ENCODE measurements around the gene KCNT1. TPM values are rescaled to one million over a fixed set of nuclear protein-coding genes. Genes with fewer than 3 reads are reported as not detected.

Gene KCNT1
- total RNA-seq, 1 donor from 2014 or later: not detected

DNA sequence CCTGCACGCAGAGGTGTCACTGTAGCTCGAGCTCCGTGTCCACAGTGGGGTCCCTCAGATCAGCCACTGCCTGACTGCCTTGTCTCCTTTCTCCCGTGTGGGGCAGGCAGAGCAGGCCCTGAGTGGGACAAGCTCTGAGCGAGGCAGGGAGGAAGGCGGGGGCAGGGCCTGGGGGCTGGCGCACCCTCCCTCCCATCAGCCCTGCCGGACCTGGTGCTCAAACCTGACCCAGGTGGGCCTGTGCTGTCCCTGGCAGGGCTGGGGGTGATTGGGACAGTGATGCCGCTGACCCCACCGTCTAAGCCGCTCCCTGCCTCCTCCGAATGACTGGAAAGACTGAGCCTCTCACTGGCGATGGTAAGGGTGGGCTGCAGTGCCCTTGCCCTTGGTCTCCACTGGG is 60.9 kb downstream of the KCNT1 start:
- intact Hi-C loops (cut with micrococcal nuclease): no loop called here
- Mint-ChIP-seq H3K27ac (no peak overlapping the region), H3K9me3 (no peaks in the 10 kb centered on the region), H3K4me1 (ENCODE audit: low read depth) (no peaks in the 10 kb centered on the region), H3K27me3 (ENCODE audit: low read depth) (no peaks in the 10 kb centered on the region), H3K36me3 (ENCODE audit: low read depth) (no peaks in the 10 kb centered on the region), H3K4me3 (ENCODE audit: low read depth) (no peak overlapping the region)
- DNase-seq (ENCODE audit: low spot score): no peak

DNA sequence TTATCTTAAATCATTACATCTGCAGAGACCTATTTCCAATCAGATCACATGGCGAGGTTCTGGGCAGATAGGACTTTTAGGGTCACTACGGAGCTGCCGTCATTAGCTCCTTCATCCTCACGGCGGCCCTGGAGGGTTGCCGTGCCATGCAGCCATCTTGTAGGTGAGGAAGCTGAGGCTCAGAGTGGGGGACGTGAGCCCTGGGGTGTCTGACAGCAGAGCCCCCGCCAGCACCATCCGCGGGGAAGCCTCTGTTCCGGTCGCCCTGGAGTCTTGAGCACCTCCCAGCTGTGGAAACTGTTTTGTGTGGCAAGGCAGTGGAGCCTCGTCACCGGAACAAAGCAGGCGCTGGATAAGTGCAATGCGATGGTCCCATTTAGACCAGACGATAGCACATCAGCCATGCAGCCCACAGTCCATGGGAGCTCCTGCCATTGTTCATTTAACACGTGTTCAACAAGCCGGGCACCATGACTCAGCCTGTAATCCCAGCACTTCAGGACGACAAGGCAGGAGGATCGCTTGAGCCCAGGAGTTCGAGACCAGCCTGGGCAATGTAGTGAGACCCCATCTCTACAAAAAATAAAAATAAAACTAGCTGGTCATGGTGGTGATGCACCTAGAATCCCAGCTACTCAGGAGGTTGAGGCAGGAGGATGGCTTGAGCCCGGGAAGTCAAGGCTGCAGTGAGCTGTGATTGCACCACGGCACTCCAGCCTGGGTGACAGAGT is 61.9 kb downstream of the KCNT1 start:
- Mint-ChIP-seq H3K27me3 (ENCODE audit: low read depth) (no peaks in the 10 kb centered on the region), H3K36me3 (ENCODE audit: low read depth) (no peaks in the 10 kb centered on the region), H3K4me1 (ENCODE audit: low read depth) (no peaks in the 10 kb centered on the region), H3K9me3 (no peaks in the 10 kb centered on the region), H3K27ac (no peak overlapping the region), H3K4me3 (ENCODE audit: low read depth) (no peak overlapping the region)
- no peak for DNase-seq (ENCODE audit: low spot score)
- intact Hi-C loops (cut with micrococcal nuclease): no loop called here

DNA sequence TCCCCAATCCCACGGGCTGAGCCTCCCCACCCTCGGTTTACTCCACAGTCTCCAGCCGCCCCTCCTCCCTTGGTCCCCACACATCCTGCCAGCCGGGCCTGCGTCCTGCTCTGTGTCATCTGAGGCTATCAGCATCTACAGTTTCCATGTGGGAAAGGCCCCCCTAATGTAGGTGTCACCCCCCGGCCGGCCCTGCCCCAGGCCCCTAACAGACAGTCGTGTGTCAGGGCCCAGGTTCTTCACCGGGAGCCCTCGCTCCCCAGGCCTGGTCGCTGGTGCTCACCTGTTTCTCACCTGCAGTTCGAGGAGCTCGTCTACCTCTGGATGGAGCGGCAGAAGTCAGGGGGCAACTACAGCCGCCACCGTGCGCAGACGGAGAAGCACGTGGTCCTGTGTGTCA is 62.7 kb downstream of the KCNT1 start:
- H3K9me3 Mint-ChIP-seq: no peaks in the 10 kb centered on the region
- no peaks in the 10 kb centered on the region for H3K4me1 Mint-ChIP-seq (ENCODE audit: low read depth)
- intact Hi-C loops (cut with micrococcal nuclease): no loop called here
- no peak overlapping the region for H3K4me3 Mint-ChIP-seq (ENCODE audit: low read depth)
- DNase-seq (ENCODE audit: low spot score): no peak
- H3K36me3 Mint-ChIP-seq (ENCODE audit: low read depth): no peaks in the 10 kb centered on the region
- no peak overlapping the region for H3K27ac Mint-ChIP-seq
- no peaks in the 10 kb centered on the region for H3K27me3 Mint-ChIP-seq (ENCODE audit: low read depth)

DNA sequence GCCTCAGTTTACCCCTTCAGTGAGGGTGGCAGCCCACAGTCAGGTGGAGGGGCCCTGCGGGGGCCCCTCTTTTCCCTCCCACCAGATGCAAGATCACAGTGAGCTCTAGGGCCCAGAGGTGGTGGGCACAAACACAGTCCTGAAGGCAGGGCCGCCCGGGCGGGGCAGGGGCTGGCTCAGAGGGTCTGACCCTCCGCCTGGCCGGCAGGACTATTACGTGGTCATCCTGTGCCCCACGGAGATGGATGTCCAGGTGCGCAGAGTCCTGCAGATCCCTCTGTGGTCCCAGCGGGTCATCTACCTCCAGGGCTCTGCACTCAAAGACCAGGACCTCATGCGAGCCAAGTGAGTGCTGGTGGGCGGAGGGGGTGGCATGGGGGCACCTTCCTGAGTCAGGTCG is 63.4 kb downstream of the KCNT1 start:
- intact Hi-C loops (cut with micrococcal nuclease): no loop called here
- no peak for DNase-seq (ENCODE audit: low spot score)
- H3K27ac Mint-ChIP-seq: no peak overlapping the region
- H3K4me3 Mint-ChIP-seq (ENCODE audit: low read depth): no peak overlapping the region
- H3K27me3 Mint-ChIP-seq (ENCODE audit: low read depth): no peaks in the 10 kb centered on the region
- H3K4me1 Mint-ChIP-seq (ENCODE audit: low read depth): no peaks in the 10 kb centered on the region
- H3K9me3 Mint-ChIP-seq: no peaks in the 10 kb centered on the region
- no peaks in the 10 kb centered on the region for H3K36me3 Mint-ChIP-seq (ENCODE audit: low read depth)

GRCh38 chr9:135766251-135766650 is 64.3 kb downstream of the KCNT1 start:
- no peak for DNase-seq (ENCODE audit: low spot score)
- Mint-ChIP-seq H3K4me1 (ENCODE audit: low read depth) (no peaks in the 10 kb centered on the region), H3K27me3 (ENCODE audit: low read depth) (no peaks in the 10 kb centered on the region), H3K27ac (no peak overlapping the region), H3K4me3 (ENCODE audit: low read depth) (no peak overlapping the region), H3K36me3 (ENCODE audit: low read depth) (no peaks in the 10 kb centered on the region), H3K9me3 (no peaks in the 10 kb centered on the region)
- intact Hi-C loops (cut with micrococcal nuclease): no loop called here

DNA sequence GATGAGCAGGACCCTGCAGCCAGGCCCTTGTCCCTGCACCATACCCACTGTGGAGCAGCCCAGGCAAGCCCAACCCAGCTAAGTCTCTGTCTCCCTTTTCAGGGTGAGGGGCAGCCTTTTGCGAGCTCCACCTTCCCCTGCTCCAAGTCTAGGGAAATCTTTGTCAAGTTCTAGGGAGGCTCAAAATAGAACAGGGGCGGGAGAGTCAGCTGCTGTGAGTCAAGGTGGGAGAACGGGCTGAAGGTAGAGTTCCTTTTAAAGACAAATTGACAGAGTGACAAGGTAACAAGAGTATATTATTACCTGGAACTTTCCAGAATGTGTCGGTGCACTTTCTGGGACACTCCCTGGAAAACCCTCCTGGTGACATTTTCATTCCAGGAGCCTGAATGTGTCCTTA is 64.7 kb downstream of the KCNT1 start:
- Mint-ChIP-seq H3K9me3 (no peaks in the 10 kb centered on the region), H3K4me1 (ENCODE audit: low read depth) (no peaks in the 10 kb centered on the region), H3K4me3 (ENCODE audit: low read depth) (no peak overlapping the region)

GRCh38 chr9:135768516-135769218 is 66.7 kb downstream of the KCNT1 start:
- Mint-ChIP-seq H3K4me1 (ENCODE audit: low read depth) (no peaks in the 10 kb centered on the region), H3K4me3 (ENCODE audit: low read depth) (no peak overlapping the region), H3K27ac (no peak overlapping the region), H3K9me3 (no peaks in the 10 kb centered on the region), H3K27me3 (ENCODE audit: low read depth) (no peaks in the 10 kb centered on the region), H3K36me3 (ENCODE audit: low read depth) (no peaks in the 10 kb centered on the region)
- intact Hi-C loops (cut with micrococcal nuclease): no loop called here
- DNase-seq (ENCODE audit: low spot score): no peak

More for the DNA sequence above, 64.7 kb downstream of the KCNT1 start:
- intact Hi-C loops (cut with micrococcal nuclease): no loop called here
- Mint-ChIP-seq H3K27ac (no peak overlapping the region), H3K27me3 (ENCODE audit: low read depth) (no peaks in the 10 kb centered on the region), H3K36me3 (ENCODE audit: low read depth) (no peaks in the 10 kb centered on the region)
- no peak for DNase-seq (ENCODE audit: low spot score)

GRCh38 chr9:135769489-135770202 is 67.7 kb downstream of the KCNT1 start:
- H3K4me1 Mint-ChIP-seq (ENCODE audit: low read depth): no peaks in the 10 kb centered on the region
- no peaks in the 10 kb centered on the region for H3K27me3 Mint-ChIP-seq (ENCODE audit: low read depth)
- intact Hi-C loops (cut with micrococcal nuclease): no loop called here
- DNase-seq (ENCODE audit: low spot score): no peak
- H3K36me3 Mint-ChIP-seq (ENCODE audit: low read depth): no peaks in the 10 kb centered on the region
- no peaks in the 10 kb centered on the region for H3K9me3 Mint-ChIP-seq
- no peak overlapping the region for H3K27ac Mint-ChIP-seq
- H3K4me3 Mint-ChIP-seq (ENCODE audit: low read depth): no peak overlapping the region

DNA sequence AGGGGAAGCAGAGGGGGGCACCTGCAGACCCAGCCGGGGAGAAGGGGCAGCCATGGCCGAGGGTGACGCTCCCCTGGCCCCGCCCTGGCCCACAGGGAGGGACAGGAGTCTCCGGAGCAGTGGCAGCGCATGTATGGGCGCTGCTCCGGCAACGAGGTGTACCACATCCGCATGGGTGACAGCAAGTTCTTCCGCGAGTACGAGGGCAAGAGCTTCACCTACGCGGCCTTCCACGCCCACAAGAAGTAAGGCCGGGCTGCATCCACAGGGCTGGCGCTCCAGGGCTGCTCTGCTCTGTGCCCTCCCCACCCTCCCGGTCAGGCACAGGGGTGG is 68.2 kb downstream of the KCNT1 start:
- Mint-ChIP-seq H3K4me3 (ENCODE audit: low read depth) (no peak overlapping the region), H3K9me3 (no peaks in the 10 kb centered on the region), H3K27ac (no peak overlapping the region), H3K27me3 (ENCODE audit: low read depth) (no peaks in the 10 kb centered on the region), H3K36me3 (ENCODE audit: low read depth) (no peaks in the 10 kb centered on the region), H3K4me1 (ENCODE audit: low read depth) (no peaks in the 10 kb centered on the region)
- intact Hi-C loops (cut with micrococcal nuclease): no loop called here
- DNase-seq (ENCODE audit: low spot score): no peak

- H3K36me3 Mint-ChIP-seq (ENCODE audit: low read depth): no peaks in the 10 kb centered on the region
- intact Hi-C loops (cut with micrococcal nuclease): no loop called here
- no peak overlapping the region for H3K4me3 Mint-ChIP-seq (ENCODE audit: low read depth)
- H3K4me1 Mint-ChIP-seq (ENCODE audit: low read depth): no peaks in the 10 kb centered on the region
- no peaks in the 10 kb centered on the region for H3K27me3 Mint-ChIP-seq (ENCODE audit: low read depth)
- H3K9me3 Mint-ChIP-seq: no peaks in the 10 kb centered on the region
- no peak for DNase-seq (ENCODE audit: low spot score)
- no peak overlapping the region for H3K27ac Mint-ChIP-seq
Observed at GRCh38 chr9:135770771-135771170, 68.8 kb downstream of the KCNT1 start.

DNA sequence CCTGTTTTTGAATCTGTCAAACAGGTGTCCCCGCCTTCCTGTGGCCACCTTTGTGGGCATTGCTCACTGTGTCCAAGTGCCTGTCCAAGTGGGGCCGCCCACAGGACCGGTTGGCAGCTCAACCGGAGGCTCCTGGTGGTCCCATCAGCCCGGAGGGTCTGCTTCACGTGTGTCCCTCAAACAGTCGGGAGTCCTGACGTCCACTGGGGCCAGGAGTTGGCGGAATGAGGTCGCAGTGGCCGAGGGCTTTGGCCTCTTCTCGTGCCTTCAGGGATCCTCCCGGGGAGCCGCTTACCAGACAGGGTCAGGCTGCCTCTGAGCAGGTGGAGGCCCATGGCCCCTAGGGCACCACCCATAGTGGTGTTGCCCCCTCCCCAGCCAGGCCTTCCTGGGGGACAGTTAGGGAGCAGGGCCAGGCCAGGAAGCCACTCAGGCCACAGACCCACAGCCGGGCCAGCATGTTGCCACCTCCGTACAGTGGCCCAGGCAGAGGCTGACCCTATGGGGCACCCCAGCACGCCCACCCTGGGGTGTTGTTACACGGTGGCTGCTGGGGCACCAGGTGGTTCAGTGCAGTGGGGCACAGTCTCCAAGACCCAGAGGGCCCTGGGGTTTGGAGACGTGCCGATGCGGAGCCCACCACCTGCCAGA is 69.5 kb downstream of the KCNT1 start:
- no peak overlapping the region for H3K27ac Mint-ChIP-seq
- H3K36me3 Mint-ChIP-seq (ENCODE audit: low read depth): no peaks in the 10 kb centered on the region
- no peaks in the 10 kb centered on the region for H3K4me1 Mint-ChIP-seq (ENCODE audit: low read depth)
- intact Hi-C loops (cut with micrococcal nuclease): no loop called here
- DNase-seq (ENCODE audit: low spot score): no peak
- H3K4me3 Mint-ChIP-seq (ENCODE audit: low read depth): no peak overlapping the region
- no peaks in the 10 kb centered on the region for H3K27me3 Mint-ChIP-seq (ENCODE audit: low read depth)
- no peaks in the 10 kb centered on the region for H3K9me3 Mint-ChIP-seq

DNA sequence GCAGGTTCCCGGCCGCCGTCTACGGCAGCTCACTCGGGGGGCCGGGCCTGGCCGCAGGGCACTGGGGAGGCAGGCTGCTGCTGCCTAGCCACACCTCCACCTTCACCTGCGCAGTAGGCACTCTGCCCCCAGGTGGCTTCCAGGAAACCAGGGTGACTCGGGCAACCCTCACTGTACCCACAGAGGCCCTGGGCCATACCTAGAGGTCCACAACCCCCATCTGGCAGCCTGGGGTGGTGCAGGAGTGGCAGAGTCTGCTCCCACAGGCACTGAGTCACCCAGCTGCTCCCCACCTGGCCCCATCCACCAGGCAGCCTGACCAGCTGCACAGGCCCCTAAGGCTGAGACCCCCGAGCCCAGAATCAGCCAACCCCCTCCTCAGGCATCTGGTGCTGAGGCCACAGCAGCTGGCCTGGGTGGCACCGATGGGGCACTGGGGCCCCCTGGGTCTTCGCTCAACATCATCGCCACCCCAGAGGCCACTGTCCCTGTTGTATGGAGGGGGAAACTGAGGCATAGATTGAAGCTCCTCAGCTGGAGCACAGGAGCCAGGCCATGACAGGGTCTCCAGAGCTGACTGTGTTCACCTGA is 70.2 kb downstream of the KCNT1 start:
- Mint-ChIP-seq H3K27me3 (ENCODE audit: low read depth) (no peaks in the 10 kb centered on the region), H3K4me1 (ENCODE audit: low read depth) (no peaks in the 10 kb centered on the region), H3K9me3 (no peaks in the 10 kb centered on the region), H3K4me3 (ENCODE audit: low read depth) (no peak overlapping the region), H3K27ac (no peak overlapping the region), H3K36me3 (ENCODE audit: low read depth) (no peaks in the 10 kb centered on the region)
- DNase-seq (ENCODE audit: low spot score): no peak
- intact Hi-C loops (cut with micrococcal nuclease): no loop called here
